HUDEP-2 (cell line): ENCODE results near the gene HDDC3.
"Not testable (repeated sequence)": the region's sequence is repeated elsewhere in the genome, so short reads cannot be mapped to it uniquely, and the experiment has no call there.

Source experiments
- DNase-seq, 76 experiments: peaks; one replicate each; lab custom pipeline; 2025; ENCODE audit not compliant: unreplicated experiment in 76 of 76; lab: John Stamatoyannopoulos, UW

Gene HDDC3

DNA sequence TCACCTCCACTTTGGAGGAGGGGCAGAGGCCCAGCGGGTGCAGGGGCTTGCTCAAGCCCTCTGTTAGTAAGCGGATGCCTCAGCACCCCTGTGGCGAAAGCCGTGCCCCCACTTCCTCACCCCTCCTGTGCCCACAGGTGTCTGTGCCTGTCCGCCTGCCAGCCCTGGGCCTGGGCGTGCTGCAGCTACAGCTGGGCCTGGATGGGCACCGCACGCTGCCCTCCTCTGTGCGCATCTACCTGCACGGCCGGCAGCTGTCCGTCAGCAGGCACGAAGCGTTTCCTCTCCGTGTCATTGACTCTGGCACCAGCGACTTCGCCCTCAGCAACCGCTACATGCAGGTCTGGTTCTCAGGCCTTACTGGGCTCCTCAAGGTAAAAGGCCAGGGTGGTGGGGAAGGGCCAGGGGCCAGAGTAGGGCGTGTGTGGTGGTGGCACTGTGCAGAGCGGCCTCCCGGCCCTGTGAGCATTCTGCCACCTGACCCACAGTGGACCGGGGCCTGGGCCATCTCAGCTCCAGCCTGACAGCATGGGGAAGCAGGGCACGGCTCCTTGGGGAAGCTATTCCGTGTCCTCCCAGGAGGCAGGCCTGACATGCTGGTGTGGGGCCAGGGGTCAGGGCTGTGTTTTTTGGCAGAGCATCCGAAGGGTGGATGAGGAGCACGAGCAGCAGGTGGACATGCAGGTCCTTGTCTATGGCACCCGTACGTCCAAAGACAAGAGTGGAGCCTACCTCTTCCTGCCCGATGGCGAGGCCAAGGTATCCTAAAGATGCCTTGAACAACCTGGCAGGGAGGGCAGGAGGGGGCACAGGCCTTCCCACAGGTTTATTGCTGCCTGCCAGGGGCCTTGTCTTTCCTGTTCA lies 20.2 kb downstream of the HDDC3 start:
- DNase-seq = no peak

DNA sequence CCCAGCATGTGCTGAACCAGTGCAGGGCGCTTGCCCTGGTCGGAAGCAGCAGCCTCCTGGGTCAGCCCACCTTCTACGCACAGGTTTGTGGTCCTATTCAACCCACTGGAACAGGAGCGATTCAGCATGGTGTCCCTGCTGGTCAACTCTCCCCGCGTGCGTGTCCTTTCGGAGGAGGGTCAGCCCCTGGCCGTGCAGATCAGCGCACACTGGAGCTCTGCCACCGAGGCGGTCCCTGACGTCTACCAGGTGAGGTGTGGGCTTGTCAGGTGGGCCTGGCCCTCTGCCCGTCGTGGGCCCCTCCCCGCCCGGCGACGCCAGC lies 21.1 kb downstream of the HDDC3 start:
- no peak for DNase-seq

DNA sequence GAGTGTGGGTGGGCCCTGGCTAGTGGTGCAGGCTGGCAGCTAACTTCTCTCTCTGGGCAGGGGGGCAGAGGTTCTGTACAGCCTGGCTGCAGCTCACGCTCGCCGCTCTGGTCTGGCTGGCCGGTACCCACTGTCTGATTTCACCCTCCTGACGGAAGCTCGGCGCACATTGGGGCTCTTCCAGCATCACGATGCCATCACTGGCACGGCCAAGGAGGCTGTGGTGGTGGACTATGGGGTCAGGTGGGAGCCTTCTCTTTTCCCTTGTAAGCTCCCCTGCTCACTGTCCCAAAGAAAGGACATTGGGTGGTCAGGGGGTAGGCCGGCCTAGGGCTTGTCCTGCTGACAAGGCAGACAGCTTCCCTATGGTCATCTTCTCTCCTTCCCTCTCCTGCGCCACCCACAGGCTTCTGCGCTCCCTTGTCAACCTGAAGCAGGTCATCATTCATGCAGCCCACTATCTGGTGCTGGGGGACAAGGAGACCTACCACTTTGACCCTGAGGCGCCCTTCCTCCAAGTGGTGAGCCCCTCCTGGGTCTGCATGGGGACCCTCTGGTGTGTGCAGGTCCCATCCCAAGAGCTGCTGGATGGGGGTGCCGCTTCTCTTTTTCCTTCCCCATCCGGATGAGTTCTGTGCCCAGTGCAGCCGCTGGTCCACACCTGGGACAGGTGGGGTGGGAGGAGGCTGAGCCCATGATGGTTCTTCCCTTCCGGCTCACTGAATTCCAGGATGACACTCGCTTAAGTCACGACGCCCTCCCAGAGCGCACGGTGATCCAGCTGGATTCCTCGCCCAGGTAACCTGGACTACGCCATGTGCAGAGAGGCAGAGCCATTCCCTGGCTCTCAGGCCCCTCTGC lies 21.7 kb downstream of the HDDC3 start:
- DNase-seq = no peak

GRCh38 chr15:90909976-90910375 lies 22.4 kb downstream of the HDDC3 start:
- no peak for DNase-seq

DNA sequence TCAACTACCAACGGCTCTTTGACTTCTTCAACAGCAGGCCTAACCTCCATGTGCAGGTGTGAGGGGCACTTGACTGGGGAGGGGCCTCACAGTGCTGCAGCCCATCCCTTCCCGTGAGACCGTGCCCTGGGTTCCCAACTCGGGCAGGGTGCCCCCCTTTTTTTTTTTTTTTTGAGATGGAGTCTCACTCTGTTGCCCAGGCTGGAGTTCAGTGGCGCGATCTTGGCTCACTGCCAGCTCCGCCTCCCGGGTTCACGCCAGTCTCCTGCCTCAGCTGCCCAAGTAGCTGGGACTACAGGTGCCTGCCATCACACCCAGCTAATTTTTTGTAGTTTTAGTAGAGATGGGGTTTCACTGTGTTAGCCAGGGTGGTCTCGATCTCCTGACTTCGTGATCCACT lies 22.9 kb downstream of the HDDC3 start:
- DNase-seq = not testable (repeated sequence)

DNA sequence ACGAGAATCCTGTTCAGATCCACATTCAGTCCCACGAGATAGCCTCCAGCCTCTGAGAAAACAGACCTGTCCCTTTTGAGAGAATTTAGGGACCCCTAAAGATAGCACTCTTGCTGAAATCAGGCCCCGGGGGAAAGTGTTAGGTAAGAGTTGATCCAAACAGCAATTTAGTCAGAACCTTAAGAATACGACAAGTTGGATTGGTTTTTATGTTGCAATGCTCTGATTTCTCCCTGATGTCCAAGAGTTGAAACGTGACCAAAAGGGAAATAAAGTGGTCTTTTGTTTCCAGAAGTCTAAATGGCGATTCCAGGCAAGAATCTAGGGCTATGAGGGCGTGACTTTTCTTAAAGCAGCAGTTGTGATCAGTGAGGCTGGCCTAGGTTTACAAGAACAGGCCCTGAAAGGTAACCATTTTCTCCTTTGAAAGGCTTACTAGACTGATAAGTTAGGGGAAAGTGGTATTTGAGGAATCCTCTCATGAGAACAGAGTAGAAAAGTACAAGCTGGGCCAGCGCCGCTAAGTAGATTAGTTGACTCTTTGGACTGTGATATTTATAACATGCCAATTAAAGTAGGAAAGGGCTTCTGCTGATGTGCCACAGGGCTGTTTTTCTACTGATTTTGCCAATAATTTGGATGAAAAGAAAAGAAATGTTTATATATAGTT lies 24.4 kb downstream of the HDDC3 start:
- no peak for DNase-seq

DNA sequence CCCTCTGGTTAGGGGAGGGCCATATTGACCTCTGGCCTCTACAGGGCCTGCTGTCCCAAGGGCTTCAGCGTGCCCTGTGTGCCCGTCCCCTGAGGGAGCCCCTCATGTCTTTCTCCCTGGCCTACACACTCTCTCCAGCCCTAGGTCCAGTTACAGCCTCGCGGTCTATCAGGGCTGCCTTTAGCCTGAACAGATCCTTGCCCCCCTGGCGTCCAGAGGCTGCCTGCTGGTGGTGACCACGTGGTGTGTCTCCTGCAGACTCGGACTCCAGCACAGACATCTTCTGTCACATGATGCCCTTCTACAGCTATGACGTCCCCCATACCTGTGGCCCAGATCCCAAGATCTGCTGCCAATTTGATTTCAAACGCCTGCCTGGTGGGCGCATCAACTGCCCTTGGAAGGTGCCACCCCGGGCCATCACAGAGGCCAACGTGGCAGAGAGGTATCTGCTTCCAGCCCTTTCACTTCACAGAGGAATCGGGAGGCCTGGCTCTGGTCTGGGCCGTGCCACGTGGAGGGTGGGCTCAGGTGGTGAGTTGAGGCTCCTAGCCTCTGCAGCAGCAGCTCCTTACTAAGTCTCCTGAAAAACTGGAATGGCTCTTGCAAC lies 25.2 kb downstream of the HDDC3 start:
- DNase-seq = no peak

DNA sequence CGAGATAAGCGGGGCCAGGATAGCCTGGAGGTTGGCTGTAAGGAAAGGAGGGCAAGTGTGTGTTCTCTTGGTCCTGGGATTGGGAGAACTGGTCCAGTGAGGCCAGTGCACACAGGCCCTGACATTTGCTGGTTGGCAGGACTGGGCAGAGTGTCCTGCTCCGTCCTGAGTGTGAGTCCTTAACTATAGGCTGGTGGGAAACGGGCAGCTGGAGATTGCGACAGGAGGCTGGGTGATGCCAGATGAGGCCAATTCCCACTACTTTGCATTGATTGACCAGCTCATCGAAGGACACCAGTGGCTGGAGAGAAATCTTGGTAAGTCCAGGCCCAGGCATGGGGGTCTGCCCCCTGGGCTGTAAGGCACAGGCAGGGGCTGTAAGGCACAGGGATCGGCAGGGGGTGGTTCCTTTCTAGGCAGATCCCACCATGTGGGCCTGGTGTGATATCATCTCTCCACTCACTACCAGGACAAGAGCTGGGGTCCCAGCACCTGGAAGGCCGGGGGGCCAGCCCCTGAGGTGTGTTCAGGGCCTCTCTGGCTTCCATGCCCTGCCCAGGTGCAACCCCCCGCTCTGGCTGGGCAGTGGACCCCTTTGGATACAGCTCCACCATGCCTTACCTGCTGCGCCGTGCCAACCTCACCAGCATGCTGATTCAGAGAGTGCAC lies 26.0 kb downstream of the HDDC3 start:
- DNase-seq = no peak

- peak in 1 of 76 experiments; percentile 17 for DNase-seq
Measured at GRCh38 chr15:90905306-90906180, 26.8 kb downstream of the HDDC3 start.

GRCh38 chr15:90904746-90905145 lies 27.6 kb downstream of the HDDC3 start:
- no peak for DNase-seq

DNA sequence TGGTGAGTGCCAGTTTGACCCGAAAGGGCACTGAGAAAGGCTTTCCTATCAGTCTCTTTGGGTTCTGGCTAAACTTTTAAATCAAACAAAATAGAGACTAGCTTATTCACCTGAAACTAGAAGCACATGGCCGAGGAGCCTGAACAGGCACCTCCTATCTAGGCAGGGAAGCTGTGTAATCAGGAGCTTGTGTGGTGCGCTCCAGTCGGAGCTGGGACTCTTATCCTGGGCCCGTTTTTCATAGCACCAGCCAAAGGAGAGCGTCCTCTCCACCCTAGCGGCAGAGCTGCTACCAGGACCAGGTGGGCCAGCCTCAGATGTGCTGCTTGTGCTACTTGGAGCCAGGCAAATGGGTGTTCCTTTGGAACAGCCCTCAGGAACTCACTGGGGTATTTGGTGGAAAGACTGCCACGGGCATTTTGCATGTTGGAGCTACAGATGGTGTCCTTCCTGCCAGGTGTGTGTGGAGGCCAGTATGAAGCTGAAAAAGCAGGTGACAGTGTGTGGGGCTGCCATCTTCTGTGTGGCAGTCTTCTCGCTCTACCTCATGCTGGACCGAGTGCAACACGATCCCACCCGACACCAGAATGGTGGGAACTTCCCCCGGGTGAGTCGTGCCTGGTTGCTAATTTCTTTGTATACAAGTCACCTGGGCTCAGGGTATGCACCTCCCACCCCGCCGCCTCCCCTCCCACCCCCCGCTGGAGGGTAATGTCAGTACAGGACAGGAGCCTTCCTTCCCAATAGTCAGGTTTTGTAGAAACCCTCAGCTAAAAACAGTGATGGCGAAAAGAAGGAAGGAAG lies 28.4 kb downstream of the HDDC3 start:
- peak in 64 of 76 experiments; percentile 11 to 73 (median 46) for DNase-seq

- DNase-seq = peak in 74 of 76 experiments; percentile 25 to 91 (median 80)
Measured at GRCh38 chr15:90902840-90903732, 29.3 kb downstream of the HDDC3 start, which contains the start of gene MAN2A2. Gene MAN2A2, plus strand, starts transcription at chr15:90903302. Its CDS starts 906 bp downstream, at chr15:90904208.

- peak in 55 of 76 experiments; percentile 10 to 73 (median 52) for DNase-seq
Measured at GRCh38 chr15:90902040-90902839, 30.1 kb downstream of the HDDC3 start.

GRCh38 chr15:90901175-90902039 lies 30.9 kb downstream of the HDDC3 start:
- DNase-seq = peak in 75 of 76 experiments; percentile 51 to 99 (median 94)

GRCh38 chr15:90897131-90897655 lies 35.2 kb downstream of the HDDC3 start:
- DNase-seq = not testable (repeated sequence)
